ENCODE measurements around the gene DNAJC1.
"Not testable (repeated sequence)": the region's sequence is repeated elsewhere in the genome, so short reads cannot be mapped to it uniquely, and the experiment has no call there.

DNAJC1 gene

GRCh38 chr10:21726601-21727225 is 276.8 kb downstream of the DNAJC1 start:
- no peak for DNase-seq (ENCODE audit: low spot score)

GRCh38 chr10:21724687-21725367 is 278.7 kb downstream of the DNAJC1 start:
- peak; percentile 97 for DNase-seq (ENCODE audit: low spot score)

GRCh38 chr10:21724020-21724589 is 279.4 kb downstream of the DNAJC1 start:
- no peak for DNase-seq (ENCODE audit: low spot score)

- no peak for DNase-seq (ENCODE audit: low spot score)
These were observed 281.3 kb downstream of the DNAJC1 start for GRCh38 chr10:21722209-21722608.

GRCh38 chr10:21721000-21721665 is 282.4 kb downstream of the DNAJC1 start:
- DNase-seq (ENCODE audit: low spot score): no peak

- no peak for DNase-seq (ENCODE audit: low spot score)
These were observed 283.4 kb downstream of the DNAJC1 start for GRCh38 chr10:21720090-21720489.

- no peak for DNase-seq (ENCODE audit: low spot score)
These were observed 284.0 kb downstream of the DNAJC1 start for GRCh38 chr10:21719502-21719901.

- not testable (repeated sequence) for DNase-seq (ENCODE audit: low spot score)
These were observed 286.0 kb downstream of the DNAJC1 start for GRCh38 chr10:21717437-21718054.

- peak; percentile 32 for DNase-seq (ENCODE audit: low spot score)
These were observed 287.9 kb downstream of the DNAJC1 start for GRCh38 chr10:21715531-21716195.

- no peak for DNase-seq (ENCODE audit: low spot score)
These were observed 290.6 kb downstream of the DNAJC1 start for GRCh38 chr10:21712975-21713374.

GRCh38 chr10:21707498-21707897 is 296.0 kb downstream of the DNAJC1 start:
- DNase-seq (ENCODE audit: low spot score): no peak
